H1 (cell line): Measurements from ENCODE around the gene NONO. TPM values are rescaled to one million over a fixed set of nuclear protein-coding genes. Genes with fewer than 3 reads are reported as not detected.

Experiments
- CTCF ChIA-PET: fragments of 300-600 bp; sonication (Branson Sonifier 250); formaldehyde crosslinking; loops from one replicate; lab custom pipeline; 2021; ENCODE audit not compliant: partially characterized antibody; lab: Charles Lee
- POLR2A ChIA-PET: fragments of 300-600 bp; sonication (Branson Sonifier 250); formaldehyde crosslinking; loops from one replicate; lab custom pipeline; 2021; ENCODE audit warnings: inconsistent platforms; ENCODE audit not compliant: partially characterized antibody; lab: Charles Lee
- DNase-seq, 2 experiments: peaks; one replicate each; pipeline versions ENCODE4 v3.0.0 to v3.0.0-alpha.2; 2010 to 2022; ENCODE audit warnings: low spot score in 2 of 2, low read depth in 1 of 2, mixed read lengths in 1 of 2
- FAIRE-seq: peaks from 2 replicates; lab custom pipeline; 2011; peaks lifted over from hg19 to GRCh38; lab: Jason Lieb, UNC
- H2AFZ ChIP-seq: 2 replicates; pipeline ENCODE4 v1.8.1; 2012; ENCODE audit warnings: low read length, inconsistent platforms
- H2AK5ac ChIP-seq: 2 replicates; pipeline ENCODE4 v1.6.1; 2013; ENCODE audit warnings: low read depth, low read length
- H2BK120ac ChIP-seq: replicated peaks from 2 replicates; pipeline ENCODE3; 2013; ENCODE audit warnings: low read depth, low read length, inconsistent platforms
- H2BK12ac ChIP-seq: 2 replicates; pipeline ENCODE4 v1.6.1; 2013; ENCODE audit warnings: low read depth, low read length
- H2BK15ac ChIP-seq: 2 replicates; pipeline ENCODE4 v1.6.1; 2013; ENCODE audit warnings: low read length
- H2BK20ac ChIP-seq: 2 replicates; pipeline ENCODE4 v1.6.1; 2013; ENCODE audit warnings: low read length
- H2BK5ac ChIP-seq: 2 replicates; pipeline ENCODE4 v1.6.1; 2013; ENCODE audit warnings: low read depth, low read length
- H3K14ac ChIP-seq: 2 replicates; pipeline ENCODE4 v1.6.1; 2013; ENCODE audit warnings: inconsistent platforms; ENCODE audit not compliant: insufficient read length
- H3K18ac ChIP-seq: 2 replicates; pipeline ENCODE4 v1.6.1; 2013; ENCODE audit warnings: low read length; ENCODE audit errors: extremely low read depth
- H3K23ac ChIP-seq: 2 replicates; pipeline ENCODE4 v1.6.1; 2013; ENCODE audit warnings: inconsistent platforms; ENCODE audit not compliant: insufficient read length
- H3K23me2 ChIP-seq: 2 replicates; pipeline ENCODE4 v1.6.1; 2013; ENCODE audit warnings: low read depth, low read length
- H3K27ac ChIP-seq: 2 replicates; pipeline ENCODE4 v1.6.1; 2011; ENCODE audit warnings: low read depth, low read length, inconsistent platforms
- H3K27me3 ChIP-seq, 4 experiments: replicated peaks in 1 of 4; 1 replicate in 1 of 4; 2 replicates in 3 of 4; pipeline versions ENCODE4 v1.6.1 to v1.8.1; 2011 to 2013; ENCODE audit warnings: low read length in 3 of 4, mild to moderate bottlenecking in 3 of 4, inconsistent platforms in 2 of 4, mixed read lengths in 2 of 4, moderate library complexity in 1 of 4; ENCODE audit not compliant: control insufficient read depth in 3 of 4, insufficient read depth in 3 of 4; ENCODE audit errors: extremely low read depth in 1 of 4
- H3K36me3 ChIP-seq, 4 experiments: 2 replicates each; pipeline versions ENCODE4 v1.6.1 to v1.8.1; 2011 to 2013; ENCODE audit warnings: mild to moderate bottlenecking in 4 of 4, low read length in 3 of 4, moderate library complexity in 2 of 4, control low read depth in 1 of 4, inconsistent platforms in 1 of 4; ENCODE audit not compliant: insufficient read depth in 4 of 4, control insufficient read depth in 2 of 4
- H3K4ac ChIP-seq: replicated peaks from 2 replicates; pipeline ENCODE3; 2013; ENCODE audit warnings: low read length, low read depth, mixed read lengths, inconsistent platforms; ENCODE audit not compliant: insufficient read length
- H3K4me1 ChIP-seq, 4 experiments: replicated peaks in 1 of 4; 1 replicate in 1 of 4; 2 replicates in 3 of 4; pipeline versions ENCODE4 v1.6.1 to v1.8.1; 2011 to 2013; ENCODE audit warnings: low read length in 3 of 4, inconsistent platforms in 2 of 4, mixed read lengths in 1 of 4; ENCODE audit not compliant: insufficient read depth in 4 of 4, control insufficient read depth in 3 of 4
- H3K4me2 ChIP-seq, 2 experiments: 2 replicates each; pipeline versions ENCODE4 v1.6.1 to v1.8.1; 2011 to 2013; ENCODE audit warnings: low read depth in 2 of 2, low read length in 2 of 2, control low read depth in 1 of 2, inconsistent platforms in 1 of 2, mild to moderate bottlenecking in 1 of 2; ENCODE audit not compliant: insufficient read depth in 1 of 2
- H3K4me3 ChIP-seq, 4 experiments: fragments of 200-600, 300-600 bp in 1 of 4; sonication (generic), shearing (Covaris generic), sonication (Bioruptor Twin) in 1 of 4; 2 replicates each; pipeline versions ENCODE4 v1.5.1 to v1.8.1; 2011 to 2016; ENCODE audit warnings: low read length in 4 of 4, low read depth in 3 of 4, control low read depth in 2 of 4, inconsistent platforms in 2 of 4, mild to moderate bottlenecking in 2 of 4, mixed read lengths in 1 of 4, moderate library complexity in 1 of 4; ENCODE audit not compliant: insufficient read depth in 2 of 4; ENCODE audit errors: extremely low read depth in 1 of 4
- H3K56ac ChIP-seq: replicated peaks from 2 replicates; pipeline ENCODE3; 2013; ENCODE audit warnings: low read depth, mild to moderate bottlenecking, mixed read lengths, low read length, inconsistent platforms; ENCODE audit not compliant: insufficient read length
- H3K79me1 ChIP-seq: 2 replicates; pipeline ENCODE4 v1.6.1; 2013; ENCODE audit warnings: low read depth, low read length, control low read depth
- H3K79me2 ChIP-seq, 2 experiments: 2 replicates each; pipeline versions ENCODE4 v1.6.1 to v1.8.1; 2012 to 2013; ENCODE audit warnings: low read length in 2 of 2, mild to moderate bottlenecking in 2 of 2, inconsistent platforms in 1 of 2; ENCODE audit not compliant: insufficient read depth in 2 of 2, control insufficient read depth in 1 of 2
- H3K9ac ChIP-seq, 4 experiments: replicated peaks in 1 of 4; 1 replicate in 1 of 4; 2 replicates in 3 of 4; pipeline versions ENCODE4 v1.6.1 to v1.8.1; 2011 to 2013; ENCODE audit warnings: low read depth in 3 of 4, low read length in 3 of 4, control low read depth in 2 of 4, mild to moderate bottlenecking in 2 of 4, moderate library complexity in 2 of 4, inconsistent platforms in 1 of 4; ENCODE audit errors: extremely low read depth in 1 of 4
- H3K9me3 ChIP-seq, 2 experiments: 2 replicates each; pipeline versions ENCODE4 v1.6.1 to v1.8.1; 2012 to 2013; ENCODE audit warnings: mild to moderate bottlenecking in 2 of 2, moderate library complexity in 2 of 2, control low read depth in 1 of 2, inconsistent platforms in 1 of 2, low read depth in 1 of 2, low read length in 1 of 2, mixed read lengths in 1 of 2; ENCODE audit not compliant: insufficient read depth in 2 of 2
- H4K20me1 ChIP-seq, 2 experiments: replicated peaks in 1 of 2; 2 replicates each; pipeline versions ENCODE3 to v1.8.1; 2011 to 2013; ENCODE audit warnings: inconsistent platforms in 2 of 2, low read length in 2 of 2, mild to moderate bottlenecking in 1 of 2; ENCODE audit not compliant: insufficient read depth in 2 of 2, control insufficient read depth in 1 of 2
- H4K5ac ChIP-seq: 2 replicates; pipeline ENCODE4 v1.6.1; 2013; ENCODE audit warnings: low read length, low read depth, mixed read lengths, inconsistent platforms; ENCODE audit not compliant: insufficient read length
- H4K8ac ChIP-seq: 2 replicates; pipeline ENCODE4 v1.8.0; 2013; ENCODE audit warnings: mild to moderate bottlenecking, moderate library complexity, low read length, inconsistent platforms; ENCODE audit not compliant: insufficient read depth; ENCODE audit errors: extremely low read depth
- H4K91ac ChIP-seq: replicated peaks from 2 replicates; pipeline ENCODE3; 2013; ENCODE audit warnings: low read length, mixed read lengths, inconsistent platforms; ENCODE audit not compliant: insufficient read length
- CBX5 ChIP-seq: fragments of 300-800, 300-1000 bp; sonication (generic); IDR thresholded peaks from 2 replicates; pipeline ENCODE4 v1.7.1; 2016; ENCODE audit warnings: antibody characterized with exemption, low read length, low read depth
- JUN ChIP-seq: IDR thresholded peaks from 2 replicates; pipeline ENCODE4 v1.6.1; 2011; ENCODE audit warnings: low read depth, mild to moderate bottlenecking, improper control_type of control experiment, low read length
- RFX5 ChIP-seq: IDR thresholded peaks from 2 replicates; pipeline ENCODE4 v1.6.1; 2011; ENCODE audit warnings: low read depth, low read length, improper control_type of control experiment, borderline replicate concordance
- SIRT6 ChIP-seq: IDR thresholded peaks from one replicate; pipeline ENCODE4 v1.7.1; 2012; ENCODE audit warnings: low read length, inconsistent platforms
- TEAD4 ChIP-seq: IDR thresholded peaks from 2 replicates; pipeline ENCODE4 v1.6.1; 2012; ENCODE audit warnings: low read depth, low read length, inconsistent platforms, mixed read lengths
- YY1 ChIP-seq: IDR thresholded peaks from 2 replicates; pipeline ENCODE4 v1.6.1; 2011; ENCODE audit warnings: low read depth, mild to moderate bottlenecking, low read length
- WGBS, 2 experiments: shearing (Covaris generic) in 1 of 2; methylation state at CpG; one replicate each; pipeline versions ENCODE4 v1.1.6 to v1.1.7; 2013 to 2015; ENCODE audit warnings: low lambda C conversion rate in 2 of 2, mixed read lengths in 2 of 2, inconsistent platforms in 1 of 2, low coverage in 1 of 2, missing lambda C conversion rate in 1 of 2; ENCODE audit not compliant: insufficient replicate concordance in 2 of 2, insufficient coverage in 1 of 2, insufficient read length in 1 of 2; ENCODE audit errors: extremely low coverage in 1 of 2, missing lambda C conversion rate in 1 of 2; 5-methylcytosine and 5-hydroxymethylcytosine counted together
- polyA plus RNA-seq, 7 experiments: library from polyadenylated mRNA; depleted of rRNA in 3 of 7; stranded (reverse) in 5 of 7; unstranded in 2 of 7; fragments of >200 nt in 5 of 7; fragments of 200-250 nt in 2 of 7; gene quantifications; 1 replicate in 5 of 7; 2 replicates in 1 of 7; 4 replicates in 1 of 7; pipeline versions ENCODE4 v1.2.1 to v1.2.3, GENCODE V29; 2011 to 2013; ENCODE audit warnings: missing spikeins in 2 of 7, mixed read lengths in 2 of 7
- total RNA-seq: library from RNA; stranded (reverse); fragmentation: NEBNext Ultra II Directional; extraction: Animal tissue kit (Norgen Biotek cat#: 25700); gene quantifications from 2 replicates; pipeline ENCODE4 v1.2.1, GENCODE V29; 2021

Gene NONO
- total and polyA plus RNA-seq, 2 of the 8 experiments (the other 6 are each of a cell fraction or from before 2014, with no cell fraction given): 641 to 728 TPM

DNA sequence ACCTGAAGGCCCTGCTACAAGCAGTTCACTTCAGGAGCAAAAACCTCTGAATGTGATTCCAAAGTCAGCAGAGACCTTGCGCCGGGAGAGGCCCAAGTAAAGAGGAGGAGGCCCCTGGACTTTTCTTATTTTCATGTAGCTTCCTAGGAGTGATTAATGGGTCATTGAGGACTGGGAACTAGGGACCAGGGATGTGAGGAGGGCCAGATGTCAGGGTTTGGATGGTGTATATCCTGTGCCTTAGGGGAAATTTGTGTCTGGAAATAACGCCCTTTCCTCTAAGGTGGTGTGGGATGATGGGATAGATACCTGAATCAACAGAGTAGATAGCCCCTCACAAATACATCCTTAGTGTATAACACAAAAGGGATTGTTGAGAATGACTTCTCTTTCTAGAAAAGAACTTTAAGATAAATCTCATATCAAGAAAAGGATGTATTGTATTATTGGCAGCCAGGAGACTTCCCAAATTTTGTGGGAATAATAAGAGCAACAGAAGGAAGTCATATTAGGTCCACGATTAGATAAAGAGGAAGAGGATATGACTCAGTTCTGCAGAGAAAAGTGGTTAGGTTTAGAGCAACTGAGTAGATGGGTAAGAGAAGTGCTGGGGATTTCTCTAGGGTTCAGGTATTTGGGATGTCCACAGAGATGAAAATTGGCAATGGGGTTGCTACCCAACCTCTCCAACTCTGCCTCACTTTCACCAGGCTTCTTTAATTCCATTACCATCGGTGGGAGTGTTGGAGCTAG, 19.2 kb downstream of the NONO start:
- Histone ChIP-seq H4K20me1 (peaks cover 5 to 9% of the 10 kb centered on the region in 2 experiments), H3K79me2 (no peaks in the 10 kb centered on the region), H3K36me3 (peaks cover 8 to 41% (median 25%) of the 10 kb centered on the region in 4 experiments; a peak in 7 of 8 replicates), H3K4me3 (no peak overlapping the region), H4K8ac (no peak overlapping the region), H4K5ac (no peak overlapping the region), H3K56ac (no peak overlapping the region), H3K18ac (no peak overlapping the region), H2AFZ (no peak overlapping the region), H3K9me3 (no peaks in the 10 kb centered on the region), H2BK15ac (no peak overlapping the region), H4K91ac (no peak overlapping the region), H3K14ac (no peak overlapping the region), H2BK12ac (no peak overlapping the region), H2BK5ac (no peak overlapping the region), H3K79me1 (no peaks in the 10 kb centered on the region), H3K27me3 (no peaks in the 10 kb centered on the region), H3K4ac (no peak overlapping the region), H3K27ac (no peak overlapping the region), H3K9ac (no peak overlapping the region), H3K23ac (no peak overlapping the region), H2AK5ac (no peak overlapping the region), H3K4me1 (no peaks in the 10 kb centered on the region), H2BK20ac (no peak overlapping the region), H3K23me2 (no peaks in the 10 kb centered on the region), H3K4me2 (no peak overlapping the region), H2BK120ac (no peak overlapping the region)
- TF ChIP-seq RFX5 (no peak), CBX5 (no peak), JUN (no peak), TEAD4 (no peak), SIRT6 (no peak), YY1 (no peak)
- ChIA-PET POLR2A (interaction anchor here (1.0 to 18.0 kb wide), 6 partner anchors 10 to 279 kb away, joined by 3 to 215 read pairs (median 10); partner anchors contain the start of genes NONO, TAF1 and ZMYM3), CTCF (no interaction called here)
- FAIRE-seq (no peak), DNase-seq (no peak)
- WGBS, 2 experiments: 94% methylated on average over 5 of the region's 5 CpGs; no CpG with 5 or more reads in 1 of the 2 experiments
